A549 (cell line): ENCODE results near the gene IL17REL. TPM values are rescaled to one million over a fixed set of nuclear protein-coding genes. Genes with fewer than 3 reads are reported as not detected.

Source experiments
- ATAC-seq, 2 experiments: fragments of 200-7000 bp in 1 of 2; fragments of >200 bp in 1 of 2; cut with Nextera tagmentation in 1 of 2; cut with Tn5 transposase in 1 of 2; 3 replicates each; pipeline versions ENCODE4 v1.8.0 to v1.9.1; 2018 to 2020; ENCODE audit warnings: mild to moderate bottlenecking in 1 of 2, moderate library complexity in 1 of 2
- CTCF ChIA-PET: fragments of 300-600 bp; sonication (Branson Sonifier 250); formaldehyde crosslinking; extraction: SDS; loops from one replicate; lab custom pipeline; 2021; ENCODE audit warnings: antibody characterized with exemption, inconsistent platforms; lab: Yijun Ruan, JAX
- POLR2A ChIA-PET: fragments of 350-600 bp; formaldehyde crosslinking; extraction: SDS; loops from one replicate; lab custom pipeline; 2021; ENCODE audit warnings: antibody characterized with exemption, inconsistent platforms; lab: Yijun Ruan, JAX
- DNase-seq, 2 experiments: peaks; one replicate each; pipeline versions ENCODE4 v3.0.0 to v3.0.0-alpha.2; 2011 to 2016; ENCODE audit warnings: low read depth in 1 of 2, low spot score in 1 of 2
- FAIRE-seq: peaks from 2 replicates; lab custom pipeline; 2011; peaks lifted over from hg19 to GRCh38; lab: Jason Lieb, UNC
- H3K27ac ChIP-seq, 2 experiments: fragments of >200 bp; sonication (Bioruptor Twin); formaldehyde crosslinking; 3 replicates each; pipeline ENCODE4 v1.5.1; 2016 to 2017
- H3K4me1 ChIP-seq: fragments of >200 bp; sonication (Bioruptor Twin); formaldehyde crosslinking; 3 replicates; pipeline ENCODE4 v1.6.1; 2016
- H3K4me2 ChIP-seq: fragments of >200 bp; sonication (Bioruptor Twin); formaldehyde crosslinking; 3 replicates; pipeline ENCODE4 v1.6.1; 2016
- H3K4me3 ChIP-seq: fragments of >200 bp; sonication (Bioruptor Twin); formaldehyde crosslinking; 3 replicates; pipeline ENCODE4 v1.5.1; 2016
- H3K9me3 ChIP-seq: fragments of >200 bp; sonication (Bioruptor Twin); formaldehyde crosslinking; 3 replicates; pipeline ENCODE4 v1.6.1; 2016
- CEBPB ChIP-seq, 2 experiments: fragments of >200 bp in 1 of 2; sonication (Bioruptor Twin) in 1 of 2; formaldehyde crosslinking in 1 of 2; IDR thresholded peaks; 2 replicates each; pipeline ENCODE4 v1.6.1; 2012 to 2016
- EHF ChIP-seq: fragments of 250-450 bp; sonication (Bioruptor Pico); IDR thresholded peaks from 2 replicates; pipeline ENCODE4 v1.5.0; 2020; ENCODE audit warnings: mild to moderate bottlenecking
- EP300 ChIP-seq, 2 experiments: fragments of >200 bp; sonication (Bioruptor Twin); formaldehyde crosslinking; IDR thresholded peaks; 2 replicates in 1 of 2; 3 replicates in 1 of 2; pipeline ENCODE4 v1.6.1; 2016 to 2017
- FOSL2 ChIP-seq, 2 experiments: fragments of 450-650 bp in 1 of 2; fragments of >200 bp in 1 of 2; sonication (Bioruptor Twin) in 1 of 2; formaldehyde crosslinking; IDR thresholded peaks; 2 replicates each; pipeline versions ENCODE4 v1.5.0 to v1.6.1; 2016 to 2020; ENCODE audit warnings: mild to moderate bottlenecking in 1 of 2, moderate library complexity in 1 of 2
- FOXS1 ChIP-seq: fragments of 250-450 bp; sonication (Bioruptor Pico); IDR thresholded peaks from 2 replicates; pipeline ENCODE4 v1.5.0; 2020; ENCODE audit warnings: mild to moderate bottlenecking, moderate library complexity
- GATA3 ChIP-seq: IDR thresholded peaks from 2 replicates; pipeline ENCODE4 v1.6.1; 2012; ENCODE audit warnings: borderline replicate concordance
- HDAC2 ChIP-seq: fragments of 200-600 bp; sonication (generic); IDR thresholded peaks from 2 replicates; pipeline ENCODE4 v1.6.1; 2016
- HEYL ChIP-seq: fragments of 250-450 bp; sonication (Bioruptor Pico); IDR thresholded peaks from 2 replicates; pipeline ENCODE4 v1.8.0; 2021; ENCODE audit warnings: mild to moderate bottlenecking, moderate library complexity
- HOXA7 ChIP-seq: fragments of 250-450 bp; sonication (Bioruptor Pico); IDR thresholded peaks from 2 replicates; pipeline ENCODE4 v1.5.0; 2020; ENCODE audit warnings: mild to moderate bottlenecking, moderate library complexity
- JUN ChIP-seq, 2 experiments: fragments of >200 bp; sonication (Bioruptor Twin); formaldehyde crosslinking; IDR thresholded peaks; 2 replicates in 1 of 2; 3 replicates in 1 of 2; pipeline ENCODE4 v1.6.1; 2016 to 2017
- JUNB ChIP-seq: fragments of >200 bp; sonication (Bioruptor Twin); formaldehyde crosslinking; IDR thresholded peaks from 2 replicates; pipeline ENCODE4 v1.6.1; 2016
- KDM1A ChIP-seq: fragments of 200-600 bp; sonication (generic); IDR thresholded peaks from 2 replicates; pipeline ENCODE4 v1.6.1; 2016; ENCODE audit warnings: low read depth, mild to moderate bottlenecking
- MAFK ChIP-seq: fragments of 450-650 bp; IDR thresholded peaks from 2 replicates; pipeline ENCODE4 v1.6.1; 2014; ENCODE audit not compliant: partially characterized antibody
- MYC ChIP-seq: IDR thresholded peaks from 2 replicates; pipeline ENCODE4 v1.6.1; 2012; ENCODE audit warnings: mild to moderate bottlenecking, inconsistent platforms, low read length, improper control_type of control experiment, borderline replicate concordance
- NFE2L2 ChIP-seq: fragments of 150-350 bp; conservative IDR thresholded peaks from 2 replicates; pipeline ENCODE4 v1.6.1; 2014; ENCODE audit warnings: low read length
- NPAS2 ChIP-seq: fragments of 250-450 bp; sonication (Bioruptor Pico); IDR thresholded peaks from 2 replicates; pipeline ENCODE4 v1.8.0; 2022; ENCODE audit warnings: mild to moderate bottlenecking, moderate library complexity, borderline replicate concordance
- PHF8 ChIP-seq: fragments of 200-600 bp; sonication (generic); IDR thresholded peaks from 2 replicates; pipeline ENCODE4 v1.6.1; 2016; ENCODE audit warnings: low read depth, mild to moderate bottlenecking, antibody characterized with exemption, moderate library complexity, borderline replicate concordance
- POLR2A ChIP-seq: IDR thresholded peaks from 2 replicates; pipeline ENCODE4 v1.6.1; 2012; ENCODE audit warnings: mild to moderate bottlenecking, low read length
- RARB ChIP-seq: fragments of 250-450 bp; sonication (Bioruptor Pico); IDR thresholded peaks from 2 replicates; pipeline ENCODE4 v1.8.0; 2021; ENCODE audit warnings: mild to moderate bottlenecking, moderate library complexity
- RCOR1 ChIP-seq: fragments of 150-350 bp; IDR thresholded peaks from 2 replicates; pipeline ENCODE4 v1.6.1; 2014; ENCODE audit warnings: antibody characterized with exemption, low read length, low read depth
- TFCP2L1 ChIP-seq: fragments of 250-450 bp; sonication (Bioruptor Pico); IDR thresholded peaks from 2 replicates; pipeline ENCODE4 v1.5.0; 2021; ENCODE audit warnings: mild to moderate bottlenecking
- TP53 ChIP-seq: fragments of 250-450 bp; sonication (Bioruptor Pico); IDR thresholded peaks from 2 replicates; pipeline ENCODE4 v1.5.0; 2021; ENCODE audit warnings: mild to moderate bottlenecking, moderate library complexity
- ZNF302 ChIP-seq: fragments of 250-450 bp; sonication (Bioruptor Pico); IDR thresholded peaks from 2 replicates; pipeline ENCODE4 v1.9.0; 2021; ENCODE audit warnings: inconsistent platforms, mild to moderate bottlenecking, moderate library complexity
- ZSCAN20 ChIP-seq: fragments of 250-450 bp; sonication (Bioruptor Pico); IDR thresholded peaks from 2 replicates; pipeline ENCODE4 v1.8.0; 2022; ENCODE audit warnings: mild to moderate bottlenecking, moderate library complexity
- WGBS: methylation state at CpG from one replicate; pipeline ENCODE4 v1.1.6; 2017; ENCODE audit errors: missing lambda C conversion rate; 5-methylcytosine and 5-hydroxymethylcytosine counted together
- polyA plus RNA-seq, 4 experiments: library from polyadenylated mRNA; depleted of rRNA in 3 of 4; stranded (reverse); fragments of >200 nt; fragmentation: RNase III in 1 of 4; extraction: RNeasy Plus Mini Kit Qiagen cat#74134 plus additional on column Dnase treatment in 1 of 4; gene quantifications; 2 replicates in 3 of 4; 3 replicates in 1 of 4; pipeline ENCODE4 v1.2.3, GENCODE V29; 2011 to 2017
- TF ChIP-seq, protein P1 (sequence below): fragments of >200 bp; sonication (Bioruptor Twin); formaldehyde crosslinking; IDR thresholded peaks from 3 replicates; pipeline ENCODE4 v1.6.1; 2016
- TF ChIP-seq, protein P2 (sequence below): fragments of >200 bp; sonication (Bioruptor Twin); formaldehyde crosslinking; IDR thresholded peaks from 3 replicates; pipeline ENCODE4 v1.5.1; 2016
- TF ChIP-seq, protein P3 (sequence below): fragments of 200-600 bp; sonication (generic); IDR thresholded peaks from 2 replicates; pipeline ENCODE4 v1.6.1; 2016; ENCODE audit warnings: antibody characterized with exemption, mild to moderate bottlenecking, moderate library complexity
- TF ChIP-seq, protein P4 (sequence below): IDR thresholded peaks from 2 replicates; pipeline ENCODE4 v1.6.1; 2012
- TF ChIP-seq, protein P5 (sequence below): IDR thresholded peaks from 2 replicates; pipeline ENCODE4 v1.6.1; 2012
- TF ChIP-seq, protein P6 (sequence below): fragments of 450-650 bp; IDR thresholded peaks from 2 replicates; pipeline ENCODE4 v1.6.1; 2014; ENCODE audit warnings: antibody characterized with exemption
- TF ChIP-seq, protein P7 (sequence below): IDR thresholded peaks from 2 replicates; pipeline ENCODE4 v1.6.1; 2012; ENCODE audit warnings: low read depth, borderline replicate concordance

Gene IL17REL
- polyA plus RNA-seq, 2 of the 4 experiments (the other 2 are of a cell fraction), result 0.06 TPM; not detected in 1

DNA sequence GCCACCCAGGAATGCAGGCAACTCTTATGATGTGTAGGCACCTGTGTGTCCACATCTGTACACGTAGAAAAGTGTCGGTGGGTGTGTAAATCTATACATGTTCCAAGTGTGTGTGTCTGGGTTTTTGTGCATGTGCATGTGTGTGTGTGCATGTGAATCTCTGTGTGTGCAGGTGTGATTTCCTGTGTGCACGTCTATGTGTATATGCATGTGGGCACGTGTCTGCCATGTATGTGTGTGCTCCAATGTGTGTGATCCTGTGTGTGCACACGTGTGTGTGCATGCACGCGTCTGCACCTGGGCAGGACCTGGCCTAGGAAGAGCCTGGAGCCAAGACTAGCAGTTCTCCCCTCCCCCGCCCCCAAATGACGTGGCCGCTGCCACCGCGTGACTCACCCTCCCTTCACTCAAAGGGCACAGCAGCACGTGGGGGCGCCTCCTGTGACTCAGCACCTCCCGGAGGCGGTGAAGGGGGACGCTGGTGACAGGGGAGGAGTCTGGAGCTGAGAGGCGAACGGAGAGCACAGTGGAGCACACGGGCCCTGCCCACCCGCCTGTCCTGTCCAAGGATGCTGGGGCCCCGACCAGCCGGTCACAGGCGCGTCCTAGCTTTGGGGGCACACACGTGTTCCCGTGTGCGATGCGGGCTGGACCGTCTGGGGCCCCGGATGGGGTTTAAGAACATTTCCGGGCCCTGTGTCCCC is 41.9 kb downstream of the IL17REL start:
- ATAC-seq (peak; percentile 75 to 87), DNase-seq (peak; percentile 80 to 98), FAIRE-seq (peak; percentile 51)
- H3K27ac ChIP-seq, result peak overlapping the region; percentile 92 to 96
- POLR2A ChIA-PET, result interaction anchor here (0.6 to 2.1 kb wide), 3 partner anchors 9 to 157 kb away, joined by 3 to 13 read pairs (median 3); partner anchors contain the start of gene PIM3
- H3K4me2 ChIP-seq, result peak overlapping the region; percentile 89
- peak overlapping the region; percentile 52 for H3K4me3 ChIP-seq
- CTCF ChIA-PET, result interaction anchor here (0.8 to 1.1 kb wide), 2 partner anchors 8 to 38 kb away, joined by 3 to 4 read pairs; no protein-coding TSS in a partner anchor
- H3K4me1 ChIP-seq, result peaks cover 31% of the 10 kb centered on the region
- 3% methylated on average over 11 of the region's 32 CpGs for WGBS
- no peaks in the 10 kb centered on the region for H3K9me3 ChIP-seq
- TF ChIP-seq NPAS2 (CRISPR knock-in tag), result peak; percentile 54; the same call in 1 of the 2 replicates
- TF ChIP-seq RCOR1, result no peak
- TF ChIP-seq, protein P1, sequence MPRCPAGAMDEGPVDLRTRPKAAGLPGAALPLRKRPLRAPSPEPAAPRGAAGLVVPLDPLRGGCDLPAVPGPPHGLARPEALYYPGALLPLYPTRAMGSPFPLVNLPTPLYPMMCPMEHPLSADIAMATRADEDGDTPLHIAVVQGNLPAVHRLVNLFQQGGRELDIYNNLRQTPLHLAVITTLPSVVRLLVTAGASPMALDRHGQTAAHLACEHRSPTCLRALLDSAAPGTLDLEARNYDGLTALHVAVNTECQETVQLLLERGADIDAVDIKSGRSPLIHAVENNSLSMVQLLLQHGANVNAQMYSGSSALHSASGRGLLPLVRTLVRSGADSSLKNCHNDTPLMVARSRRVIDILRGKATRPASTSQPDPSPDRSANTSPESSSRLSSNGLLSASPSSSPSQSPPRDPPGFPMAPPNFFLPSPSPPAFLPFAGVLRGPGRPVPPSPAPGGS, result no peak
- TF ChIP-seq NFE2L2, result peak; percentile 65; the same call in 1 of the 2 replicates
- TF ChIP-seq, protein P2, sequence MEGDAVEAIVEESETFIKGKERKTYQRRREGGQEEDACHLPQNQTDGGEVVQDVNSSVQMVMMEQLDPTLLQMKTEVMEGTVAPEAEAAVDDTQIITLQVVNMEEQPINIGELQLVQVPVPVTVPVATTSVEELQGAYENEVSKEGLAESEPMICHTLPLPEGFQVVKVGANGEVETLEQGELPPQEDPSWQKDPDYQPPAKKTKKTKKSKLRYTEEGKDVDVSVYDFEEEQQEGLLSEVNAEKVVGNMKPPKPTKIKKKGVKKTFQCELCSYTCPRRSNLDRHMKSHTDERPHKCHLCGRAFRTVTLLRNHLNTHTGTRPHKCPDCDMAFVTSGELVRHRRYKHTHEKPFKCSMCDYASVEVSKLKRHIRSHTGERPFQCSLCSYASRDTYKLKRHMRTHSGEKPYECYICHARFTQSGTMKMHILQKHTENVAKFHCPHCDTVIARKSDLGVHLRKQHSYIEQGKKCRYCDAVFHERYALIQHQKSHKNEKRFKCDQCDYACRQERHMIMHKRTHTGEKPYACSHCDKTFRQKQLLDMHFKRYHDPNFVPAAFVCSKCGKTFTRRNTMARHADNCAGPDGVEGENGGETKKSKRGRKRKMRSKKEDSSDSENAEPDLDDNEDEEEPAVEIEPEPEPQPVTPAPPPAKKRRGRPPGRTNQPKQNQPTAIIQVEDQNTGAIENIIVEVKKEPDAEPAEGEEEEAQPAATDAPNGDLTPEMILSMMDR, result no peak
- peak; percentile 67 for TF ChIP-seq GATA3
- no peak for TF ChIP-seq EHF (CRISPR knock-in tag)
- peak; percentile 82 for TF ChIP-seq MYC
- TF ChIP-seq HEYL (CRISPR knock-in tag), result no peak
- TF ChIP-seq, protein P3, sequence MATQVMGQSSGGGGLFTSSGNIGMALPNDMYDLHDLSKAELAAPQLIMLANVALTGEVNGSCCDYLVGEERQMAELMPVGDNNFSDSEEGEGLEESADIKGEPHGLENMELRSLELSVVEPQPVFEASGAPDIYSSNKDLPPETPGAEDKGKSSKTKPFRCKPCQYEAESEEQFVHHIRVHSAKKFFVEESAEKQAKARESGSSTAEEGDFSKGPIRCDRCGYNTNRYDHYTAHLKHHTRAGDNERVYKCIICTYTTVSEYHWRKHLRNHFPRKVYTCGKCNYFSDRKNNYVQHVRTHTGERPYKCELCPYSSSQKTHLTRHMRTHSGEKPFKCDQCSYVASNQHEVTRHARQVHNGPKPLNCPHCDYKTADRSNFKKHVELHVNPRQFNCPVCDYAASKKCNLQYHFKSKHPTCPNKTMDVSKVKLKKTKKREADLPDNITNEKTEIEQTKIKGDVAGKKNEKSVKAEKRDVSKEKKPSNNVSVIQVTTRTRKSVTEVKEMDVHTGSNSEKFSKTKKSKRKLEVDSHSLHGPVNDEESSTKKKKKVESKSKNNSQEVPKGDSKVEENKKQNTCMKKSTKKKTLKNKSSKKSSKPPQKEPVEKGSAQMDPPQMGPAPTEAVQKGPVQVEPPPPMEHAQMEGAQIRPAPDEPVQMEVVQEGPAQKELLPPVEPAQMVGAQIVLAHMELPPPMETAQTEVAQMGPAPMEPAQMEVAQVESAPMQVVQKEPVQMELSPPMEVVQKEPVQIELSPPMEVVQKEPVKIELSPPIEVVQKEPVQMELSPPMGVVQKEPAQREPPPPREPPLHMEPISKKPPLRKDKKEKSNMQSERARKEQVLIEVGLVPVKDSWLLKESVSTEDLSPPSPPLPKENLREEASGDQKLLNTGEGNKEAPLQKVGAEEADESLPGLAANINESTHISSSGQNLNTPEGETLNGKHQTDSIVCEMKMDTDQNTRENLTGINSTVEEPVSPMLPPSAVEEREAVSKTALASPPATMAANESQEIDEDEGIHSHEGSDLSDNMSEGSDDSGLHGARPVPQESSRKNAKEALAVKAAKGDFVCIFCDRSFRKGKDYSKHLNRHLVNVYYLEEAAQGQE, result no peak
- TF ChIP-seq, protein P4, sequence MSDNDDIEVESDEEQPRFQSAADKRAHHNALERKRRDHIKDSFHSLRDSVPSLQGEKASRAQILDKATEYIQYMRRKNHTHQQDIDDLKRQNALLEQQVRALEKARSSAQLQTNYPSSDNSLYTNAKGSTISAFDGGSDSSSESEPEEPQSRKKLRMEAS, result peak; percentile 99
- peak in 1 of 2 experiments; percentile 49; a peak in 1 of 5 replicates for TF ChIP-seq EP300 (IDR thresholded peaks at IDR 0.05)
- no peak for TF ChIP-seq TP53
- TF ChIP-seq RARB, result no peak
- no peak for TF ChIP-seq ZSCAN20
- TF ChIP-seq, protein P5, sequence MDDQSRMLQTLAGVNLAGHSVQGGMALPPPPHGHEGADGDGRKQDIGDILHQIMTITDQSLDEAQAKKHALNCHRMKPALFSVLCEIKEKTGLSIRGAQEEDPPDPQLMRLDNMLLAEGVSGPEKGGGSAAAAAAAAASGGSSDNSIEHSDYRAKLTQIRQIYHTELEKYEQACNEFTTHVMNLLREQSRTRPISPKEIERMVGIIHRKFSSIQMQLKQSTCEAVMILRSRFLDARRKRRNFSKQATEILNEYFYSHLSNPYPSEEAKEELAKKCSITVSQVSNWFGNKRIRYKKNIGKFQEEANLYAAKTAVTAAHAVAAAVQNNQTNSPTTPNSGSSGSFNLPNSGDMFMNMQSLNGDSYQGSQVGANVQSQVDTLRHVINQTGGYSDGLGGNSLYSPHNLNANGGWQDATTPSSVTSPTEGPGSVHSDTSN, result no peak
- TF ChIP-seq FOXS1 (CRISPR knock-in tag), result 0 out of 2 replicates have a peak, but pooled peaks have one; percentile 30
- TF ChIP-seq CEBPB (IDR thresholded peaks at IDR 0.05), result no peak
- TF ChIP-seq, protein P6, sequence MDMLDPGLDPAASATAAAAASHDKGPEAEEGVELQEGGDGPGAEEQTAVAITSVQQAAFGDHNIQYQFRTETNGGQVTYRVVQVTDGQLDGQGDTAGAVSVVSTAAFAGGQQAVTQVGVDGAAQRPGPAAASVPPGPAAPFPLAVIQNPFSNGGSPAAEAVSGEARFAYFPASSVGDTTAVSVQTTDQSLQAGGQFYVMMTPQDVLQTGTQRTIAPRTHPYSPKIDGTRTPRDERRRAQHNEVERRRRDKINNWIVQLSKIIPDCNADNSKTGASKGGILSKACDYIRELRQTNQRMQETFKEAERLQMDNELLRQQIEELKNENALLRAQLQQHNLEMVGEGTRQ, result peak; percentile 94
- TF ChIP-seq ZNF302, result no peak
- peak; percentile 81 for TF ChIP-seq JUNB
- no peak; the same call in 1 of the 2 replicates for TF ChIP-seq KDM1A
- TF ChIP-seq, protein P7, sequence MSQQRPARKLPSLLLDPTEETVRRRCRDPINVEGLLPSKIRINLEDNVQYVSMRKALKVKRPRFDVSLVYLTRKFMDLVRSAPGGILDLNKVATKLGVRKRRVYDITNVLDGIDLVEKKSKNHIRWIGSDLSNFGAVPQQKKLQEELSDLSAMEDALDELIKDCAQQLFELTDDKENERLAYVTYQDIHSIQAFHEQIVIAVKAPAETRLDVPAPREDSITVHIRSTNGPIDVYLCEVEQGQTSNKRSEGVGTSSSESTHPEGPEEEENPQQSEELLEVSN, result 0 out of 2 replicates have a peak, but pooled peaks have one; percentile 16
- no peak for TF ChIP-seq HOXA7 (CRISPR knock-in tag)
- TF ChIP-seq FOSL2 (IDR thresholded peaks at IDR 0.05), result peak; percentile 89
- TF ChIP-seq FOSL2 (CRISPR knock-in tag; IDR thresholded peaks at IDR 0.05), result peak; percentile 100
- TF ChIP-seq JUN (IDR thresholded peaks at IDR 0.05), result peak in 1 of 2 experiments; percentile 82; a peak in 3 of 5 replicates
- no peak for TF ChIP-seq TFCP2L1 (CRISPR knock-in tag)
- TF ChIP-seq POLR2A, result peak; percentile 53
- TF ChIP-seq HDAC2, result no peak
- peak; percentile 93 for TF ChIP-seq MAFK
- TF ChIP-seq PHF8, result peak; percentile 70; the same call in 1 of the 2 replicates
